ENCODE results near the gene TMEM150A. TPM values are rescaled to one million over a fixed set of nuclear protein-coding genes. Genes with fewer than 3 reads are reported as not detected.

TMEM150A gene
- total and polyA plus RNA-seq, 2 donors (not counting 3 experiments of a cell fraction or from before 2014, with no cell fraction given), result 17.7 to 35.7 TPM

- TF ChIP-seq POLR2AphosphoS5 (IDR thresholded peaks at IDR 0.05; ENCODE audit: insufficient read depth, low read depth, low read length), result no peak
- TF ChIP-seq MYC (IDR thresholded peaks at IDR 0.05; ENCODE audit: low read depth, low read length), result no peak
- TF ChIP-seq, protein P1, sequence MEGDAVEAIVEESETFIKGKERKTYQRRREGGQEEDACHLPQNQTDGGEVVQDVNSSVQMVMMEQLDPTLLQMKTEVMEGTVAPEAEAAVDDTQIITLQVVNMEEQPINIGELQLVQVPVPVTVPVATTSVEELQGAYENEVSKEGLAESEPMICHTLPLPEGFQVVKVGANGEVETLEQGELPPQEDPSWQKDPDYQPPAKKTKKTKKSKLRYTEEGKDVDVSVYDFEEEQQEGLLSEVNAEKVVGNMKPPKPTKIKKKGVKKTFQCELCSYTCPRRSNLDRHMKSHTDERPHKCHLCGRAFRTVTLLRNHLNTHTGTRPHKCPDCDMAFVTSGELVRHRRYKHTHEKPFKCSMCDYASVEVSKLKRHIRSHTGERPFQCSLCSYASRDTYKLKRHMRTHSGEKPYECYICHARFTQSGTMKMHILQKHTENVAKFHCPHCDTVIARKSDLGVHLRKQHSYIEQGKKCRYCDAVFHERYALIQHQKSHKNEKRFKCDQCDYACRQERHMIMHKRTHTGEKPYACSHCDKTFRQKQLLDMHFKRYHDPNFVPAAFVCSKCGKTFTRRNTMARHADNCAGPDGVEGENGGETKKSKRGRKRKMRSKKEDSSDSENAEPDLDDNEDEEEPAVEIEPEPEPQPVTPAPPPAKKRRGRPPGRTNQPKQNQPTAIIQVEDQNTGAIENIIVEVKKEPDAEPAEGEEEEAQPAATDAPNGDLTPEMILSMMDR (IDR thresholded peaks at IDR 0.05; ENCODE audit: extremely low read depth in 1 of 2, insufficient read depth in 1 of 2, low read depth in 1 of 2, low read length in 2 of 2), result no peak
- TF ChIP-seq POLR2A (IDR thresholded peaks at IDR 0.05; ENCODE audit: low read depth, low read length), result no peak
- no peak for TF ChIP-seq FOS (IDR thresholded peaks at IDR 0.05; ENCODE audit: borderline replicate concordance, insufficient read depth, low read length)
- TF ChIP-seq GATA2 (IDR thresholded peaks at IDR 0.05; ENCODE audit: insufficient read depth, insufficient read length, low read depth, low read length), result no peak
- no peak for TF ChIP-seq JUN (IDR thresholded peaks at IDR 0.05; ENCODE audit: borderline replicate concordance, insufficient read depth, insufficient read length, low read depth)
- TF ChIP-seq EZH2 (IDR thresholded peaks at IDR 0.05; ENCODE audit: borderline replicate concordance, low read depth, low read length, severe bottlenecking), result no peak
- TF ChIP-seq, protein P2, sequence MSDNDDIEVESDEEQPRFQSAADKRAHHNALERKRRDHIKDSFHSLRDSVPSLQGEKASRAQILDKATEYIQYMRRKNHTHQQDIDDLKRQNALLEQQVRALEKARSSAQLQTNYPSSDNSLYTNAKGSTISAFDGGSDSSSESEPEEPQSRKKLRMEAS (IDR thresholded peaks at IDR 0.05; ENCODE audit: insufficient read depth, insufficient read length), result no peak
- Histone ChIP-seq H3K9me3 (replicated peaks; ENCODE audit: control insufficient read depth, insufficient read depth, low read length) (no peaks in the 10 kb centered on the region), H3K27me3 (ENCODE audit: control insufficient read depth in 2 of 2, insufficient read depth in 2 of 2, low read length in 2 of 2) (no peaks in the 10 kb centered on the region), H2AFZ (ENCODE audit: low read depth, low read length) (no peak overlapping the region), H3K4me2 (ENCODE audit: insufficient read depth, low read length) (no peak overlapping the region), H3K9ac (replicated peaks; ENCODE audit: extremely low read depth, insufficient read depth, low read length) (no peak overlapping the region), H3K36me3 (ENCODE audit: control insufficient read depth in 2 of 2, extremely low read depth in 1 of 2, insufficient read depth in 2 of 2, low read length in 2 of 2) (peaks cover 24 to 36% of the 10 kb centered on the region in 2 experiments), H3K9me1 (replicated peaks; ENCODE audit: control insufficient read depth, extremely low read depth, insufficient read depth, low read length) (no peaks in the 10 kb centered on the region), H3K4me3 (replicated peaks in 1 of 3; ENCODE audit: insufficient read depth in 1 of 3, low read depth in 1 of 3, low read length in 3 of 3) (no peak overlapping the region), H3K27ac (ENCODE audit: insufficient read depth, low read depth, low read length) (no peak overlapping the region), H4K20me1 (replicated peaks; ENCODE audit: control insufficient read depth, extremely low read depth, insufficient read depth, low read length) (no peaks in the 10 kb centered on the region), H3K4me1 (ENCODE audit: control insufficient read depth, extremely low read depth, insufficient read depth, low read length) (no peaks in the 10 kb centered on the region), H3K79me2 (ENCODE audit: control insufficient read depth, insufficient read depth, low read length) (peaks cover 24% of the 10 kb centered on the region)
- ChIA-PET CTCF (interaction anchor here (8.8 kb wide), 1 partner anchor 11 kb away, joined by 74 read pairs; no protein-coding TSS in a partner anchor), POLR2A (no interaction called here)
- DNase-seq (ENCODE audit: low read depth, low spot score) (no peak), FAIRE-seq (no peak)
- dilution Hi-C loops (cut with MboI; ENCODE audit: extremely low pct_ligation_motif_present, low sequenced_read_pairs) (no loop called here), intact Hi-C loops (cut with micrococcal nuclease) (no loop called here)
- BruUV-seq (replicated peaks), result no TSS peak
Observed at GRCh38 chr2:85623991-85624390, 21.5 kb upstream of the TMEM150A start.

Measured in endothelial cell of umbilical vein (primary cell).